Neural cell (in vitro differentiated cells): ENCODE results near the gene ZNF668. TPM values are rescaled to one million over a fixed set of nuclear protein-coding genes. Genes with fewer than 3 reads are reported as not detected.

ENCODE experiments used
- H2AFZ ChIP-seq: fragments of 200-600, 300-800 bp; sonication (generic), shearing (Covaris generic); 2 replicates; pipeline ENCODE4 v1.6.0; 2014; ENCODE audit warnings: low read depth, mild to moderate bottlenecking, antibody characterized with exemption, low read length, moderate library complexity
- H3F3A ChIP-seq: fragments of 200-600 bp; shearing (Covaris generic); 2 replicates; pipeline ENCODE4 v1.6.1; 2016; ENCODE audit warnings: mild to moderate bottlenecking, moderate library complexity, mixed read lengths, antibody characterized with exemption, low read length; ENCODE audit not compliant: insufficient read depth, poor library complexity, severe bottlenecking
- H3K27ac ChIP-seq: fragments of 200-600, 300-800 bp; sonication (generic), shearing (Covaris generic); 2 replicates; pipeline ENCODE4 v1.5.1; 2014; ENCODE audit warnings: mild to moderate bottlenecking, low read length, moderate library complexity
- H3K27me3 ChIP-seq: fragments of 300-800, 200-600 bp; sonication (generic), shearing (Covaris generic); 2 replicates; pipeline ENCODE4 v1.6.0; 2014; ENCODE audit warnings: mild to moderate bottlenecking, low read depth, low read length, moderate library complexity; ENCODE audit not compliant: insufficient read depth
- H3K36me3 ChIP-seq: fragments of 300-800, 200-600 bp; sonication (generic), shearing (Covaris generic); 2 replicates; pipeline ENCODE4 v1.5.1; 2014; ENCODE audit warnings: mild to moderate bottlenecking, antibody characterized with exemption, low read length, moderate library complexity; ENCODE audit not compliant: insufficient read depth
- H3K4me2 ChIP-seq: fragments of 300-800, 200-600 bp; sonication (generic), shearing (Covaris generic); 2 replicates; pipeline ENCODE4 v1.6.0; 2014; ENCODE audit warnings: mild to moderate bottlenecking, low read length
- H3K4me3 ChIP-seq: fragments of 300-800, 200-600 bp; sonication (generic), shearing (Covaris generic); 2 replicates; pipeline ENCODE4 v1.5.1; 2014; ENCODE audit warnings: mild to moderate bottlenecking, low read length, moderate library complexity
- H3K79me2 ChIP-seq: fragments of 200-600 bp; shearing (Covaris generic); replicated peaks from 2 replicates; pipeline ENCODE4 v1.6.0; 2014; ENCODE audit warnings: mild to moderate bottlenecking, low read length, moderate library complexity; ENCODE audit not compliant: insufficient read depth
- H3K9ac ChIP-seq: fragments of 300-800, 200-600 bp; sonication (generic), shearing (Covaris generic); 2 replicates; pipeline ENCODE4 v1.6.1; 2016; ENCODE audit warnings: mild to moderate bottlenecking, low read length, mixed read lengths
- H3K9me2 ChIP-seq: fragments of 200-600 bp; shearing (Covaris generic); 2 replicates; pipeline ENCODE4 v1.6.1; 2016; ENCODE audit warnings: mild to moderate bottlenecking, low read length, mixed read lengths; ENCODE audit not compliant: insufficient read depth
- H3K9me3 ChIP-seq: fragments of 200-600, 300-800 bp; sonication (generic), shearing (Covaris generic); 2 replicates; pipeline ENCODE4 v1.6.1; 2016; ENCODE audit warnings: mild to moderate bottlenecking, mixed run types, low read length, moderate library complexity, mixed read lengths
- H4K20me1 ChIP-seq: fragments of 200-600 bp; shearing (Covaris generic); 2 replicates; pipeline ENCODE4 v1.6.1; 2016; ENCODE audit warnings: mild to moderate bottlenecking, mixed run types; ENCODE audit not compliant: insufficient read depth
- EP300 ChIP-seq: fragments of 450-650 bp; conservative IDR thresholded peaks from 2 replicates; pipeline ENCODE4 v1.6.1; 2014; ENCODE audit warnings: antibody characterized with exemption, mild to moderate bottlenecking, moderate library complexity; ENCODE audit not compliant: poor library complexity, severe bottlenecking
- EZH2 ChIP-seq: fragments of 200-600, 300-800 bp; shearing (Covaris generic), sonication (generic); IDR thresholded peaks from 2 replicates; pipeline ENCODE4 v1.6.1; 2014; ENCODE audit warnings: antibody characterized with exemption, low read length, borderline replicate concordance, mild to moderate bottlenecking; ENCODE audit not compliant: insufficient read depth, poor library complexity, severe bottlenecking
- MXI1 ChIP-seq: fragments of 450-650 bp; conservative IDR thresholded peaks from 2 replicates; pipeline ENCODE4 v1.6.1; 2014; ENCODE audit warnings: antibody characterized with exemption, mild to moderate bottlenecking; ENCODE audit not compliant: poor library complexity, severe bottlenecking
- POLR2AphosphoS5 ChIP-seq: IDR thresholded peaks from 2 replicates; pipeline ENCODE4 v1.6.1; 2012
- RAD21 ChIP-seq: fragments of 450-650 bp; conservative IDR thresholded peaks from 2 replicates; pipeline ENCODE4 v1.6.1; 2014; ENCODE audit warnings: antibody characterized with exemption, mild to moderate bottlenecking, moderate library complexity
- SMC3 ChIP-seq: fragments of 450-650 bp; conservative IDR thresholded peaks from 2 replicates; pipeline ENCODE4 v1.6.1; 2014; ENCODE audit warnings: antibody characterized with exemption, mild to moderate bottlenecking, moderate library complexity; ENCODE audit not compliant: poor library complexity
- TAF1 ChIP-seq: IDR thresholded peaks from 2 replicates; pipeline ENCODE4 v1.6.1; 2012; ENCODE audit warnings: low read depth
- polyA plus RNA-seq: library from polyadenylated mRNA; depleted of rRNA; stranded (reverse); fragments of >200 nt; gene quantifications from 2 replicates; pipeline ENCODE4 v1.2.3, GENCODE V29; 2014
- TF ChIP-seq, protein P1 (sequence below): IDR thresholded peaks from 2 replicates; pipeline ENCODE4 v1.6.1; 2012; ENCODE audit warnings: borderline replicate concordance
- TF ChIP-seq, protein P2 (sequence below): fragments of 450-650 bp; IDR thresholded peaks from 2 replicates; pipeline ENCODE4 v1.5.1; 2014; ENCODE audit warnings: antibody characterized with exemption, mild to moderate bottlenecking, moderate library complexity; ENCODE audit not compliant: poor library complexity, severe bottlenecking

ZNF668 gene
- polyA plus RNA-seq, 1 donor from 2014 or later: 17.8 TPM

DNA sequence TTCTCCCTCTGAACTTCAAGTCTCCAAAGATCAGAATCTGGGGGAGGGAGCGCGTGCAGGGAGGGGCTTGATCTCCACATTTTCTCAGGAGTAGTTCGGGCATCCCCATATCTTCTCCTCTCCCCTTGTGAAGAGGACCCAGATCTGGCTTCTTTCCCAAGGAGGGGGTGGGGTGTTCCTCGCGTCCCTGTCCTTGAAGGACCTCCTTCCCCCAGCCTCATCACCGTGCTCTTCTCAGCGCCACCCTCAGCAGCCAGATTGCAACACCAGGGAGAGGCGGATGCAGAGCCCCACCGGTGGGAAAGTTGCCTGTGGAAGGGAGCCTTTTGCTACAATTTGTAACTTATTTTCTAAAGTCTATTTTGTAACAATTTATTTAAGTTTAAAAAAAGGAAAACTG lies 9.0 kb upstream of the ZNF668 start:
- Histone ChIP-seq H3K27ac (no peak overlapping the region), H3K9me2 (no peaks in the 10 kb centered on the region), H4K20me1 (no peaks in the 10 kb centered on the region), H3K36me3 (peaks cover 11% of the 10 kb centered on the region), H3K9ac (no peak overlapping the region), H3K79me2 (peaks cover under 1% of the 10 kb centered on the region), H3K27me3 (no peaks in the 10 kb centered on the region), H3K4me2 (no peak overlapping the region), H3K9me3 (no peaks in the 10 kb centered on the region), H3F3A (no peaks in the 10 kb centered on the region), H2AFZ (no peak overlapping the region), H3K4me3 (no peak overlapping the region)
- TF ChIP-seq, protein P1, sequence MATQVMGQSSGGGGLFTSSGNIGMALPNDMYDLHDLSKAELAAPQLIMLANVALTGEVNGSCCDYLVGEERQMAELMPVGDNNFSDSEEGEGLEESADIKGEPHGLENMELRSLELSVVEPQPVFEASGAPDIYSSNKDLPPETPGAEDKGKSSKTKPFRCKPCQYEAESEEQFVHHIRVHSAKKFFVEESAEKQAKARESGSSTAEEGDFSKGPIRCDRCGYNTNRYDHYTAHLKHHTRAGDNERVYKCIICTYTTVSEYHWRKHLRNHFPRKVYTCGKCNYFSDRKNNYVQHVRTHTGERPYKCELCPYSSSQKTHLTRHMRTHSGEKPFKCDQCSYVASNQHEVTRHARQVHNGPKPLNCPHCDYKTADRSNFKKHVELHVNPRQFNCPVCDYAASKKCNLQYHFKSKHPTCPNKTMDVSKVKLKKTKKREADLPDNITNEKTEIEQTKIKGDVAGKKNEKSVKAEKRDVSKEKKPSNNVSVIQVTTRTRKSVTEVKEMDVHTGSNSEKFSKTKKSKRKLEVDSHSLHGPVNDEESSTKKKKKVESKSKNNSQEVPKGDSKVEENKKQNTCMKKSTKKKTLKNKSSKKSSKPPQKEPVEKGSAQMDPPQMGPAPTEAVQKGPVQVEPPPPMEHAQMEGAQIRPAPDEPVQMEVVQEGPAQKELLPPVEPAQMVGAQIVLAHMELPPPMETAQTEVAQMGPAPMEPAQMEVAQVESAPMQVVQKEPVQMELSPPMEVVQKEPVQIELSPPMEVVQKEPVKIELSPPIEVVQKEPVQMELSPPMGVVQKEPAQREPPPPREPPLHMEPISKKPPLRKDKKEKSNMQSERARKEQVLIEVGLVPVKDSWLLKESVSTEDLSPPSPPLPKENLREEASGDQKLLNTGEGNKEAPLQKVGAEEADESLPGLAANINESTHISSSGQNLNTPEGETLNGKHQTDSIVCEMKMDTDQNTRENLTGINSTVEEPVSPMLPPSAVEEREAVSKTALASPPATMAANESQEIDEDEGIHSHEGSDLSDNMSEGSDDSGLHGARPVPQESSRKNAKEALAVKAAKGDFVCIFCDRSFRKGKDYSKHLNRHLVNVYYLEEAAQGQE: no peak
- TF ChIP-seq EZH2 (no peak), EP300 (no peak), MXI1 (no peak), RAD21 (no peak), TAF1 (no peak), POLR2AphosphoS5 (no peak), SMC3 (no peak)
- TF ChIP-seq, protein P2, sequence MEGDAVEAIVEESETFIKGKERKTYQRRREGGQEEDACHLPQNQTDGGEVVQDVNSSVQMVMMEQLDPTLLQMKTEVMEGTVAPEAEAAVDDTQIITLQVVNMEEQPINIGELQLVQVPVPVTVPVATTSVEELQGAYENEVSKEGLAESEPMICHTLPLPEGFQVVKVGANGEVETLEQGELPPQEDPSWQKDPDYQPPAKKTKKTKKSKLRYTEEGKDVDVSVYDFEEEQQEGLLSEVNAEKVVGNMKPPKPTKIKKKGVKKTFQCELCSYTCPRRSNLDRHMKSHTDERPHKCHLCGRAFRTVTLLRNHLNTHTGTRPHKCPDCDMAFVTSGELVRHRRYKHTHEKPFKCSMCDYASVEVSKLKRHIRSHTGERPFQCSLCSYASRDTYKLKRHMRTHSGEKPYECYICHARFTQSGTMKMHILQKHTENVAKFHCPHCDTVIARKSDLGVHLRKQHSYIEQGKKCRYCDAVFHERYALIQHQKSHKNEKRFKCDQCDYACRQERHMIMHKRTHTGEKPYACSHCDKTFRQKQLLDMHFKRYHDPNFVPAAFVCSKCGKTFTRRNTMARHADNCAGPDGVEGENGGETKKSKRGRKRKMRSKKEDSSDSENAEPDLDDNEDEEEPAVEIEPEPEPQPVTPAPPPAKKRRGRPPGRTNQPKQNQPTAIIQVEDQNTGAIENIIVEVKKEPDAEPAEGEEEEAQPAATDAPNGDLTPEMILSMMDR: no peak

DNA sequence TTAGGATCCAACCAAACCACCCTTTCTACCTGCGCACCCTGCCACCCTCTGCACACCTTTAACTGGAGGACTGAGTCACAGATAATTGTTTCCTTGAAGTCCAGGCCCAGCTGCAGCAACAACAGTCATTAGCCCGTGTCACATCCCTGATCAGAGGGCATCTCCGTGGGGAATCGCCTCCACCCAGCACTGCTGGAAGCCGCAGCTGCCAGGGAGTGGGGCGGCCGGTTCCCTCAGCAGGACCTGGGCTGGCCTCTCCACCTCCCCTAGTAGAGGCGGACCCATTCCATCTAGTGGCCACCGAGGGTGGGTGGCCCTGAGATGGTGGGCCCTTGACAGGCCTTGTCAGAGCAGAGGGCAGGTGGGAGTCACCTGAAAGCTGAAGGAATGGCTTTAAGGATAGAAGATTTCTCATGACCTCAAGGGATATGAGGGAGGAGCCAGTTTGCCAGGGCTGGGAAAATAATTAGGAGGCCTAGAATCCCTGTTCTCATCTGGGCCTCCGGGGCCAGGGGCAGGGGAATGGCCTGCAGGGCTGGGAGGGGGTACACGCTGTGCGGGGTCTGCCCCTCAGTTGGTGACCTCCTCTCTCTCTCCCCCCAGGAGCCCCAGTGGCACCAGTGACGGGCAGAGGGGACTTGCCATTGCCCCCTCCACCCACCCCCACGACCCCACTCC lies 8.5 kb upstream of the ZNF668 start:
- H3K9me2 ChIP-seq: no peaks in the 10 kb centered on the region
- H3K4me2 ChIP-seq: no peak overlapping the region
- no peaks in the 10 kb centered on the region for H3K27me3 ChIP-seq
- no peaks in the 10 kb centered on the region for H4K20me1 ChIP-seq
- TF ChIP-seq MXI1 (no peak), POLR2AphosphoS5 (no peak), EZH2 (no peak), EP300 (no peak), SMC3 (no peak), TAF1 (no peak), RAD21 (no peak)
- TF ChIP-seq, protein P2: no peak
- TF ChIP-seq, protein P1: no peak
- H3K4me3 ChIP-seq: no peak overlapping the region
- no peak overlapping the region for H3K27ac ChIP-seq
- H2AFZ ChIP-seq: no peak overlapping the region
- no peaks in the 10 kb centered on the region for H3K9me3 ChIP-seq
- H3K79me2 ChIP-seq: peaks cover 6% of the 10 kb centered on the region
- H3K9ac ChIP-seq: no peak overlapping the region
- no peaks in the 10 kb centered on the region for H3F3A ChIP-seq
- H3K36me3 ChIP-seq: peaks cover 11% of the 10 kb centered on the region
